GOT3 (cell line): ENCODE data around the gene GRID1.
"Not testable (repeated sequence)": the region's sequence is repeated elsewhere in the genome, so short reads cannot be mapped to it uniquely, and the experiment has no call there.

Experiments used
- DNase-seq: peaks from one replicate; lab custom pipeline; 2025; ENCODE audit warnings: mixed read lengths; lab: John Stamatoyannopoulos, UW

The GRID1 gene

GRCh38 chr10:86191166-86191565 lies 175.4 kb downstream of the GRID1 start:
- DNase-seq, result no peak

GRCh38 chr10:86190291-86190690 lies 176.3 kb downstream of the GRID1 start:
- DNase-seq, result no peak

GRCh38 chr10:86189891-86190290 lies 176.7 kb downstream of the GRID1 start:
- DNase-seq, result no peak

DNA sequence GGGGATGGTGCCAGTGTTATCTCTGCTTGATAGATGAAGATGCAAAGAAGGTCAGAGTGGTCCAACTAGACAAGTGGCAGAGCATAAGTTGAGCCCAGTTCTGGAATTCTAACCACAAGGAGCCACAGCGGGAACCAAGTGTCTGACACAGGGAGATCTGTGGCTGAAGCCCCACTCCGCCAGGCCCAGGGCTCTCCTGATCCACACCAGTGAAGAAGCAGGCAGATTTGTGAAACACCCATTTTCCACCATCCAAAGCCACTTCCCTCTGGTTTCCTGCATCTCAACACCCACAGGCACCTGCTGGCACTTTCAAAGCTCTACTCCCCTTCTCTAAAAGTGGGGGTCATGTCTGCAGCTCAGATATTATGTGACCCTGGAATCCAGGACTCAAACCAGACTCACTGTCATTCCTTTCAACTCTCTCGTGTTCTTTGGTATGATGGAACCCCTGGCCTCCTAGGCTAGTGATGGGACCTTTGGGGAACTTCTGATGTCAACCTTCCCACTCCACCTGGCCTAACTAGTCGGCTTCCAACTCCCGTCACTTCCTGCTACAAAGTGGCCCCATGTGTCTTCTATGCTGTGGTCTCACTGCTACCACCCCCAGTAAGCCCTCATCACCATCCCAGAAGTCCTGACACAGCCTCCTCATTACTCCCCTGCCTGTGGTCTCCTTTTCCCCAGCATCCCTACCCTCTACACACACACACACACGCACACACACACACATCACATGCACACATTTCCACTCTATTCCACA lies 177.6 kb downstream of the GRID1 start:
- no peak for DNase-seq

- DNase-seq, result no peak
These were observed 178.3 kb downstream of the GRID1 start for GRCh38 chr10:86188326-86188725.

DNA sequence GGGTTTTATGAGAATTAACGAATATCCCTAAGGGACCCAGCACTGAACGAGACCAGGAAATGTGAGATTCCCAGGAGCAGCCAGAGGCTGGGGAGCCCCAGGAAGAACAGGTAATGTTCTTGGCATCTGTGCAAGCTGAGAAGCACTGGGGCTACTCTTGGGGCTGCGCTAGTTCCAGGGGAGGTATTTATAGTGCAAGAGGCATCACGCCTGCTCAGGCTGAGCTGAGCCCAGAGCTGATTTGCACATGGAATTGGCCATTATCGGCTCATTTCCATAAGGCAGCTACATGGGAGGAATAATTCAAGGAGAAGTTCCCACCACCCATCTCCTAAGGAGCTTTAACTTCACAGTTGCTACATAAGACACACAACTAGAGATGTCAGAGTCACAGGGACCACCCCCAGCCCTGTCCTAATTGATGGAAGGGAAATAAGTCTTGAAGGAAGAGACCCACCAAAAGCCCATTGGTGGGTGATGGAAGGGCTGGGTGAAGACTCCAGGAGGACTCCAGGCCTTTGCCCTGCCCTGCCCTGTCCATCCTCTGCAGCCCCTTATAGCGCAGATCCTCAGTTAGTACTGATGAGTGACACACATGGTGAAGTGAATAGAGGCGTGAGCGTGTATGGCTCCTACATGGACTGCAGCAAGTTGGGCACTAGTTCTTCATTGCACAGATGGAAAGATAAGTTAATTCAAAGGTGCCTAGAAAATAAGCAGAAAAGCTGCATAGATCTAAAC lies 178.9 kb downstream of the GRID1 start:
- no peak for DNase-seq

DNA sequence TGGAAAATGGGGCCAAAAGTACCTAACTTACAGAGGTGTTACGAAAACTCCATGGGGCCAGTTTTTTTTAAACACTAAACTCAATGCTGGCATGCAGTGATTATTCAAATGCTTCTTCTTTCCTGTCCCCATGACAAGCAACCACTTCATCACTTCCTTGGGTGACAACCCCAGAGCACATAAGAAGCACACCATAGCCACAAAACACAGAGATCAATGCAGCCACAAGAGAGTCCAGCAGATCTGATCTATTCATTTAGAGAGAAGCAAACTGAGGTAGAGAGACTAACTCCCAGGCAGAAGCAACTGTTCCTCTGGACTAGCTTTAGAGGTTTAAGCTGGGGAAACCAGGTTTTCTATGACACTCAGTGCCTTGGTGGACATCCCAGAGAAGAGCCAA lies 180.0 kb downstream of the GRID1 start:
- DNase-seq, result no peak

DNA sequence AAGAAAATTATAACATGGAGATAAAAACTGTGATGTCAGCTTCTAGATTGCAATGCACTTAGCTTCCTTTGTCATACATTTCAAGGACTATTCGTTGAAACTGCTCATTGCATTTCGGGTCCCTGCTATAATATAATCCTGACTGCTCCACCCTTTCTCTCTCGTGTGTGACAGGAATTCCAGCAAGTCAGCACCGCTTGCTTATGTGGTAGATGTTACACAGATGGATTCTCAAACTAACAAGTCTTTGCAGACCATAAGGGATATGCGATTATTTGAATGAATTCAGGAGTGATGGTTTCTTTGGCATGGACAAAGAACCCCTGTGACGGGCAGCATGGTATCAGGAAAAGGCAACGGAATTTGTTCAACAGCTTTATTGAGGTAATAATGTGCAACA lies 184.0 kb downstream of the GRID1 start:
- no peak for DNase-seq

DNA sequence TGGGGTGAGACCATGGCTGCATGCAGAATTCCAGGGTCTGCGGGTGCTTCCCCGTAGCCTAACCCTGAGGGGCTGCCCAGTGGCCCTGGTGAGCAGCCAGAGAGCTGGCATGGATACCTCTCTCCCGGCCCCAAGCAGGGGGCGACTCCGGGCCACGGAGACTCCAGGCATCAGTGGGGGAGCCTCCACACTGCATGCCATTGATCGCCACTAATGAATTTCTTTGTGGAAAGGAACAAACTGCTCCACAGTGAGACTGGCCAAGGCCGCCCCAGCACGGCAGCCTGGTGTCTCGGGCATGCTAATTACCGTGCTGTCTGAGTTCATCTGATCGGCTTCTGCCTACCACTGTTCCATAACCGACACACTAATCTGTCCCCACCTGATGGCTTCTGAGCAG lies 184.4 kb downstream of the GRID1 start:
- DNase-seq, result no peak

DNA sequence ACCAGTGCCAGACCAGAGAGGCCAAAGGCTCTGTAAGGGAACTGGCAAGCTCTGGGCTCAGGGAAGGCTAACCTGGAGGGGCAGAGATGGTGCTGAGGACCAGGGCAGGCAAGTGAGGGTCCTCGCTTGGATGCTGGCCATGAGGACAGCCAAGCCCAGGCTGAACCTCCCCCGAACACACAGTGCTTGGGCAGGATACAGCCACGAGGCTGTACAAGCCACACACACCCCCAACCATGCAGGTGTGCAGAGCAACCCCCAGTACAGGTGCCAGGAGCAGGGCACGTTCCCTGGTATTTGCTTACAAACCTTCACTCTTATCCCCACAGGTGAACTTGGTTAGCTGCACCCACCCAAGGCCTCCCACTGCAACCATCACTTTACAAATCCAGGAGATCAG lies 185.7 kb downstream of the GRID1 start:
- no peak for DNase-seq

DNA sequence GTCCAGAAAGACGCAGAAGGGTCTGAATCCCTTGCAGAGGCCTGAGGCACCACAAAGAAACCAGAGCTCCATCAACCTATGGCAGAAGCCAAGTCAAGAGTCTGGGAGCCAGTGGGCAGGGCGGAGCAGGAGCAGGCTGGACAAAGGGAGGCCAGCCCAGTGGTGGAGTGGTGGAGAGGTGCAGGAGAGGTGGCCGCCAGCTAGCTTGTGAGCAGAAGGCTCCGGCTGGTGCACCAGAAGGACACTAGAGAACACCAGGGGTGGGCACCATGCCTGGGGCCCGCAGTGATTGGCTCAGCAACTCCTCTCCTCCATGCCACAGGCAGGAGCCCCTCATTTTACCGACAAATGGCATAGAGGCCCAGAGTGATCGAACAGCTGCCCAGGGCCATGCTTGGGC lies 186.6 kb downstream of the GRID1 start:
- DNase-seq, result no peak

- DNase-seq, result no peak
These were observed 187.5 kb downstream of the GRID1 start for GRCh38 chr10:86179153-86179524.

GRCh38 chr10:86178401-86179152 lies 188.0 kb downstream of the GRID1 start:
- no peak for DNase-seq

- DNase-seq, result no peak
These were observed 188.9 kb downstream of the GRID1 start for GRCh38 chr10:86177537-86178155.

DNA sequence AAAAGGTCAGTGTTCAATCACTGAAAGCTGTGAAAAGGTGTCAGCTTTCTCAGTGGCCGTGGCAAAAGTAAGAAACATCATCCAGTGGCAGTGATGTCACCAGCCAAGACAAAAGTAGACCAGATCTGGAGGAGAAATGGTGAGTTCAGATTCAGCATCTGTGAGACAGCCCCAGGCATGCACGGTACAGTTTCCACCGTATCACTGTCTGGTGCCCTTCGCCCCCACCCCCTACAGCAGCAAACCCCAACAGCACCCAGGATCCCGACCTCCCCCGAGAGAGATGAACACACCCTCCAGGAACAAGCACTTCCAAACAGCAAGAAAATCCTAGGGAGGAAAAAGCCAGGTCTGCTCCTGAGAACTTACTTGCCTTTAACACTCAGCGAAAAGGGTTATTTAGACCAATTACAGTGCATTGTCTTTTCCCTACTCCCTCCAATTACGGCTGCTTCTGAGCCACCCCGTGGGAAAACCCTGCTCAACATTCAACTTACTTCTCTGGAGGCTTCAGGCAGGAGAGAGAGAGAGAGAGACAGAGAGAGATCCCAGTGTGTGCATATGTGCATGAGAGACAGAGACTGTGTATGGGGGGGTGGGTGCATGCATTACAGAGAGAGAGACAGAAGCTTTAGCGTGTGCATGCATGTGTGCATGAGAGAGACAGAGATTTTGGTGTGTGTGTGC lies 189.6 kb downstream of the GRID1 start:
- DNase-seq, result no peak

GRCh38 chr10:86175476-86175875 lies 191.1 kb downstream of the GRID1 start:
- not testable (repeated sequence) for DNase-seq

- DNase-seq, result no peak
These were observed 194.3 kb downstream of the GRID1 start for GRCh38 chr10:86172301-86172700.

- no peak for DNase-seq
These were observed 196.1 kb downstream of the GRID1 start for GRCh38 chr10:86170255-86171108.

DNA sequence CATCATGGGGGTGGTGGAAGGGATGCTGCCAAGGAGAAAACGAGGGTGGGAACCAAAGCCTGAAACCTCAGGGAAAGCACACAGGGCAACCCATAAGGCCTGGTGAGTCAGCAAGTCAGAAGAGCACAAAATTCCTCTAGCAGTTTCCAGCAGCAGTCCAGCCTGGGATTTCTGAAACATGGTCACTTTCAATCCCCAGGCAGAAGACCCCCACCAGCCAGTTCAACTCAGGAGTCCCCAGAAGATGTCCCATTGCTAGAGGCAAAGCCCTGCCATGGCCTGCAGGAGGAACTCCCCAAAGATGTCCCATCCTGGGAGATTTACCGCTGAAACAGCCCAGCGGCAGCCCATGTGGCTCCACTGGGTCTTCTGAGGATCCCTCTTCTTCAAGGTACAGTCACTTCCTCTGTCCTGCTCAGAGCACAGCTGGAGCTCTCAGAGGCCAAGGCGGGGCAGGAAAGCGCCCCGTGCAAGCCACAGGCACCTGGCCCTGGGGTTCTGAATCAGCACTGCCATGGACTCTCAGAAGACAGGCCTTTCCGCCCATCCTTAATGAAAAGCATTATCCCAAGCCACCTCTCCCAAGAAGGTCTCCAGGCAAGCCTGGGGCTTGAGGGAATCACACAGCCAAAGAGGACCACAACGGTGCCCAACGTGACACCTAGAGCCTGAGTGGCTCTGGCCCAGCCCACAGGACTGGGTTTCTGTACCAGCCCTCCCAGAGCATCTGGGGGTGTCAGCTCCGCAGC lies 196.9 kb downstream of the GRID1 start:
- DNase-seq, result no peak

GRCh38 chr10:86169066-86169465 lies 197.5 kb downstream of the GRID1 start:
- DNase-seq, result no peak
